NCI-H226 (cell line): ENCODE data around the gene AHR.
"Not testable (repeated sequence)": the region's sequence is repeated elsewhere in the genome, so short reads cannot be mapped to it uniquely, and the experiment has no call there.

Experiments
- DNase-seq: peaks from one replicate; pipeline ENCODE4 v3.0.0-alpha.2; 2015

AHR gene

DNA sequence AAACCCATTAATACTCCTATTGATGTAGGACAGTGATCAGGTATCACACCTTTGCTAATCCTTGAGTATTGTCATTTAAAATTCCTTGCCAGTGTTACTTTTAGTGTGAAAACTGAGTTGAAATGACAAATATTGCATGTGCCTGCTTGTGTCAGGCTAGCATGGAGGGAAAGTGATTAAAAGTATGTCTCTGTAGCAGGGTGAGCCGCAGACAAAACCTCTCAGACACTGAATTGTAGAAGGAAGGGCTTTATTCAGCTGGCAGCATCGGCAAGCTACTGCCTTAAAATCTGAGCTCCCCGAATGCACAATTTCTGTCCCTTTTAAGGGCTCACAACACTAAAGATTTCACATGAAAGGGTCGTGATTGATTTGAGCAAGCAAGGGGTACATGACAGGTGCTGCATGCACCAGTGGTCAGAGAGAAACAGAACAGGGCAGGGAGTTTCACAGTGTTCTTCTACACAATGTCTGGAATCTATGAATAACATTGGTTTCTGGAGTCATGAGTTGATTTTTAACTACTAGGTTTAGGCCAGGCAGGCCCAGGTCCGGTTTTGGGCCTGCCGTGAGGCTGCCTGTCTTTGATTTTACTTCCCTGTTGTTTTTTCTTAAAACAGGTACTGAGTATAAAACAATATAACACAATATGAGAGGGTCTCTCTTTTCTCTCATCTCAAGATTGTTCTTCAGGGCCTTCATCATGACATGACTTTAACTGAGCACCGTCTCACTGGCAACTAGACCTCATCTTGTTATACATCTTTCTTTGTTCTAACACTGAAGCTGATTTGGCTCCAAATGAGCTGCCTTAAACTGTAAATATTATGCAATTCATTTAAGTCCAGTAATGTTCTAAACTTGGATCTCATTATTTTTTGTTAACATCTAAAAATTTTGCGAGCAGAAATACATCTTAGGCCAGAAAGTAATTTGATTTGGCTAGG lies 84.2 kb downstream of the AHR start:
- DNase-seq, result not testable (repeated sequence)

DNA sequence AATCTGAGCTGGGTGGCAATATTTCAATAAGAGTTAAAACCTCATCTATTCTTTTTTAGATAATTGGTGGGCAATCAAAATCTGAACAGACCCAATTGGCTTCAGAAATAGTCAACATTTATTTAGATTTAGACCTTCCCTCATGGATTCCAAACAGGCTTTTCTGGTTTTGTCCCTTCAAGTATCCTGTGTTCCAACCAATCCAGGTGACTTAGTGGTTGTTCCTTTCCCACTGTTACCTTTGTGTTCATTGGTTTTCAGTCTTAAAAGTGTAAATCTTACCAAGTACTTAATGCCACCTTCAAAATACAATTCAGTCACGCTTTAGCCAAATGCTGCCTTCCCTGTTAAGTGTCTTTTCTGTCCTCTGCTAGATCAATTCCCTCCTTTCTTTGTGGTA lies 85.9 kb downstream of the AHR start:
- no peak for DNase-seq

DNA sequence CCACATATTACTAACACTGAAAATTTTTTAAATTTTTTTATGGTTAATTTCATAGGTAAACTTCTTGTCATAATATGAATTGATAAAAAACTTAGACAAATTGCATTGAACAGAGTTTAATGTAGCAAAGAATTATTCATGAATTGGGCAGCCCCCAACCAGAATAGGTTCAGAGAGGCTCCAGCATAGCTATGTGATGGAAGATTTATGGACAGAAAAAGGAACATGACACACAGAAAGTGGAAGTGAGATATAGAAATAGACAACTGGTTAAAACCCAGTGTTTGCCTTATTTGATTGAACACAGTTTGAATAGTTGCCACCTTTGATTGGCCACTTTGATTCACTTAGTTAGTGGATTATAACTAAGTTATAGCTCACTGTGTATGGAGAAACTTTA lies 87.2 kb downstream of the AHR start:
- DNase-seq, result no peak

DNA sequence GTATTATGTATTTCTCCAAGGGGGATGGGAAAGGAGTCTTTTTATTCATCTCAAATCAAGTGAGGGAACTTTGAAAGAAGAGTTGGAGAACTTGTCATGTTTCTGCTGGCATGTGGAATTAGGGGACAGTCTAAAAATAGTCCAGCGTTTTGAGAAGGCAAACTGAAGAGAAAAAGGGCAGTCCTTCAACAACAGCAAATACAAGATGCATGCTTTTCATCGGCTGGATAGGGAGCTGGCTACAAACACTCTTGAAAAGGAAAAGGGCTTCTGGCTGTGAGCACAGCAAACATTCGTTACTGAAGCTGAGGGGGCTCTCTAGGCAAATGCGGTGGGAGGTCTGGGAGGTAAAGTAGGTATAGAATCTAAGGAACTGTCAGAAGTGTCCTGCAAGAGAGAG lies 91.9 kb downstream of the AHR start:
- DNase-seq, result no peak

DNA sequence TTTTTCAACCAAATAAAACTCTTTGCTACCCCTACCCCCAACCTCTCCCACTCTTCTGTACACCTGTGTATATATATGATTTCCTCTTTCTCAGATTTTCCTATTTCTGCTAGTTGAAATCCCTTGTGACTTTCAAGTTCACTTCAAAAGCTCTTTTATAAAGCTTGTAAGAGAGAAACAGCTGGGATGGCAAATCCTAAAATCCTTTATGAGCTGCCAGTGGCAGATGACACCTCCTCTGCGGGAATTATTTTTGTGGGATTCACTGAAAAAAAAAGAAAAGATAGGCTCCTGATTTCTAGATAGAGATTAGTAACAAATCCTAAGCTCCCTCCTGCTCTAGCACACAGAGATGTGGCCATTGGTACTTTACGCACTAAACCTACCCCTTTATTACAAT lies 92.9 kb downstream of the AHR start:
- no peak for DNase-seq

DNA sequence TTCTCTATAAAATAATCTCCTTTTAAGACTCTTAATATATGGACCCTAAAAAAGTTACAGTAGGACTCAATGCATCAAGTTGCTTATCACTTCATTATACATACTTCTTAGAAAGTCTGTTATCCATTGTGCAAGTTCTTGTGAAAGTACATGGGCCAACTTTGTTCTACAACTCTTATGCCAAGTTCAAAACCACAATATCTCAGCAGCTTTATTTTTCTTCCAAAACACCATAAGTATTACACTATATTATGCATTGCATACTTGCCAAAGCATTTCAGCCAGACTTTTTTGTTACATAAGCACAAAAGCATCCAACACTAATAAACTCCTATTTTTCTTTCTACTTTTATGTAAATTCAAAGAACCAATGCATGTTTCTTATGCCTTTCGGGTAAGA lies 94.4 kb downstream of the AHR start:
- peak; percentile 72 for DNase-seq

DNA sequence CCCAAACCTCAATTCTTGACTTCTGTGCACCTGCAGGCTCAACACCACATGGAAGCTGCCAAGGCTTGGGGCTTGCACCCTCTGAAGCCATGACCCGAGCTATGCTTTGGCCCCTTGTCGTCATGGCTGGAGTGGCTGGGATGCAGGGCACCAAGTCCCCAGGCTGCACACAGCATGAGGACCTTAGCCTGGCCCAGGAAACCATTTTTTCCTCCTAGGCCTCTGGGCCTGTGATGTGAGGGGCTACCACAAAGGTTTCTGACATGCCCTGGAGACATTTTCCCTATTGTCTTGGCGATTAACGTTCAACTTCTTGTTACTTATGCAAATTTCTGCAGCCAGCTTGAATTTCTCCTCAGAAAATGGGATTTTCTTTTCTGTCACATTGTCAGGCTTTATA lies 96.1 kb downstream of the AHR start:
- DNase-seq, result not testable (repeated sequence)
